Astrocyte (in vitro differentiated cells and primary cell): ENCODE measurements around the gene PTPRM. TPM values are rescaled to one million over a fixed set of nuclear protein-coding genes. Genes with fewer than 3 reads are reported as not detected.

ENCODE experiments used
- DNase-seq: peaks from one replicate; pipeline ENCODE4 v3.0.0-alpha.2; 2010; ENCODE audit warnings: low read depth
- FAIRE-seq: peaks from 2 replicates; lab custom pipeline; 2011; peaks lifted over from hg19 to GRCh38; lab: Jason Lieb, UNC
- H2AFZ ChIP-seq: 2 replicates; pipeline ENCODE4 v1.6.0; 2012; ENCODE audit warnings: low read depth, low read length, inconsistent platforms
- H3K27ac ChIP-seq: 2 replicates; pipeline ENCODE4 v1.5.1; 2011; ENCODE audit warnings: low read depth, low read length, inconsistent platforms
- H3K27me3 ChIP-seq: 2 replicates; pipeline ENCODE4 v1.6.0; 2011; ENCODE audit warnings: low read length, inconsistent platforms; ENCODE audit not compliant: insufficient read depth
- H3K36me3 ChIP-seq: 2 replicates; pipeline ENCODE4 v1.5.1; 2011; ENCODE audit warnings: low read length, inconsistent platforms; ENCODE audit not compliant: insufficient read depth
- H3K4me1 ChIP-seq: 2 replicates; pipeline ENCODE4 v1.5.1; 2011; ENCODE audit warnings: low read length, inconsistent platforms; ENCODE audit not compliant: insufficient read depth
- H3K4me2 ChIP-seq: 2 replicates; pipeline ENCODE4 v1.6.0; 2012; ENCODE audit warnings: low read length, inconsistent platforms
- H3K4me3 ChIP-seq: 2 replicates; pipeline ENCODE4 v1.5.1; 2011; ENCODE audit warnings: low read depth, mild to moderate bottlenecking, low read length, inconsistent platforms; ENCODE audit not compliant: insufficient read depth
- H3K79me2 ChIP-seq: 2 replicates; pipeline ENCODE4 v1.6.0; 2012; ENCODE audit warnings: mild to moderate bottlenecking, low read length, inconsistent platforms; ENCODE audit not compliant: insufficient read depth
- H3K9ac ChIP-seq: 2 replicates; pipeline ENCODE4 v1.6.0; 2012; ENCODE audit warnings: mild to moderate bottlenecking, low read length, inconsistent platforms
- H3K9me3 ChIP-seq: 2 replicates; pipeline ENCODE4 v1.5.1; 2012; ENCODE audit warnings: low read depth, mild to moderate bottlenecking, low read length, inconsistent platforms; ENCODE audit not compliant: insufficient read depth
- H4K20me1 ChIP-seq: 2 replicates; pipeline ENCODE4 v1.6.0; 2012; ENCODE audit warnings: low read length, inconsistent platforms; ENCODE audit not compliant: insufficient read depth
- H3K27ac Mint-ChIP-seq: one replicate; pipeline ENCODE4 v1.8.0; 2021; ENCODE audit warnings: mild to moderate bottlenecking, mixed read lengths; ENCODE audit not compliant: unreplicated experiment
- H3K27me3 Mint-ChIP-seq: one replicate; pipeline ENCODE4 v1.8.0; 2021; ENCODE audit warnings: low read depth, mixed read lengths; ENCODE audit not compliant: unreplicated experiment
- H3K36me3 Mint-ChIP-seq: one replicate; pipeline ENCODE4 v1.8.0; 2021; ENCODE audit warnings: low read depth, mixed read lengths; ENCODE audit not compliant: unreplicated experiment
- H3K4me1 Mint-ChIP-seq: one replicate; pipeline ENCODE4 v1.8.0; 2021; ENCODE audit warnings: low read depth, mixed read lengths; ENCODE audit not compliant: unreplicated experiment
- H3K4me3 Mint-ChIP-seq: one replicate; pipeline ENCODE4 v1.8.0; 2021; ENCODE audit warnings: mild to moderate bottlenecking, moderate library complexity, mixed read lengths; ENCODE audit not compliant: unreplicated experiment
- H3K9me3 Mint-ChIP-seq: one replicate; pipeline ENCODE4 v1.8.0; 2021; ENCODE audit warnings: mild to moderate bottlenecking, mixed read lengths; ENCODE audit not compliant: unreplicated experiment
- CTCF ChIP-seq: IDR thresholded peaks from 2 replicates; pipeline ENCODE4 v1.5.1; 2011; ENCODE audit warnings: low read depth, mild to moderate bottlenecking, inconsistent platforms, low read length, moderate library complexity; ENCODE audit not compliant: insufficient read depth
- EZH2 ChIP-seq: IDR thresholded peaks from 2 replicates; pipeline ENCODE4 v1.6.1; 2012; ENCODE audit warnings: mild to moderate bottlenecking, low read length, inconsistent platforms; ENCODE audit not compliant: insufficient read depth
- total RNA-seq: library from RNA; stranded (reverse); gene quantifications from 2 replicates; pipeline ENCODE4 v1.2.1, GENCODE V29; 2021

Gene PTPRM
- total RNA-seq, 1 donor from 2014 or later = 59.6 TPM

DNA sequence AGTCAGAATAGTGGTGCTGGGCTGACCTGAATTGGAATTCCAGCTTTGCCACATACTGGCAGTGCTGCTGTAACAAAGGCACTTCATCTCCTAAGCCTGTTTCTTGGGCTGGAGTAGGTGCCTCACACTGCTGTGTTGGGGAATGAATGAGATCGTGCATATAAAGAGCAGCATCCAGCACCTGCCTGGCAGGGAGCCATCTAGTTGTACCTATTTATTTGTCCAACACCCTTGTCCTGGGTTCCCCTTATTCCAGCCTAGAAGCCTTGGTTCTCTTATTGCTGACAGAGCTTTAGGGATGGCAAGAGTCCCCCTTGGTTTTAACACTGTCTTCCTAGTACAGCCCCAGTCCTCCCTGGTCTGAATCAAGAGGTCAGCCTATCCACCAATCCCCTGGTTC is 766.8 kb downstream of the PTPRM start:
- no peak overlapping the region for H2AFZ ChIP-seq

DNA sequence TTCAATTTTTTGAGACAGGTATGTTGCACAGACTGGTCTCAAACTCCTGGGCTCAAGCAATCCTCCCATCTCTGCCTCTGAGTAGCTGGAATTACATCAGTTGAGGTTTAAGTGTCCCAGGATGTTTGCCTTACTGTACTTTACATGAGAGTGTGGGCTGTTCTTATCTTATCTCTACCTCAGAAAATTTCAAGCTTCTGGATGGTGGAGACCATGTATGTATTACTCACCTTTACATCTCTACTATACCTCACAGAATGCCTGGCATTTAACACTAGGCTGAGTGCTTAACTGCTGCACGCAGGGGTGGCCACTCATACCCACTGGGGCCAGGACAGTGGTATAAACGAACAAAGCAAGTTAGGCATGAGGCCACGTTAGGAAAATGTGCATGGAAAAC is 770.1 kb downstream of the PTPRM start:
- H3K4me3 ChIP-seq = no peak overlapping the region
- no peak overlapping the region for H3K27ac Mint-ChIP-seq
- no peaks in the 10 kb centered on the region for H3K79me2 ChIP-seq
- no peaks in the 10 kb centered on the region for H3K36me3 ChIP-seq
- peak; percentile 43 for DNase-seq
- no peak overlapping the region for H3K9ac ChIP-seq
- no peak overlapping the region for H3K4me2 ChIP-seq
- no peaks in the 10 kb centered on the region for H4K20me1 ChIP-seq
- FAIRE-seq = no peak
- no peaks in the 10 kb centered on the region for H3K27me3 Mint-ChIP-seq
- no peaks in the 10 kb centered on the region for H3K9me3 ChIP-seq
- TF ChIP-seq CTCF = no peak
- TF ChIP-seq EZH2 = no peak
- H2AFZ ChIP-seq = no peak overlapping the region
- no peaks in the 10 kb centered on the region for H3K36me3 Mint-ChIP-seq
- no peaks in the 10 kb centered on the region for H3K27me3 ChIP-seq
- peaks cover 4% of the 10 kb centered on the region for H3K9me3 Mint-ChIP-seq
- peaks cover 11% of the 10 kb centered on the region for H3K4me1 ChIP-seq
- peaks cover 7% of the 10 kb centered on the region for H3K4me1 Mint-ChIP-seq
- H3K4me3 Mint-ChIP-seq = no peak overlapping the region
- no peak overlapping the region for H3K27ac ChIP-seq

More for the DNA sequence above, 766.8 kb downstream of the PTPRM start:
- Histone ChIP-seq H4K20me1 (no peaks in the 10 kb centered on the region), H3K4me1 (no peaks in the 10 kb centered on the region), H3K36me3 (no peaks in the 10 kb centered on the region), H3K79me2 (no peaks in the 10 kb centered on the region), H3K4me2 (no peak overlapping the region), H3K27ac (no peak overlapping the region), H3K4me3 (no peak overlapping the region), H3K9me3 (no peaks in the 10 kb centered on the region), H3K9ac (no peak overlapping the region), H3K27me3 (no peaks in the 10 kb centered on the region)
- Mint-ChIP-seq H3K36me3 (no peaks in the 10 kb centered on the region), H3K9me3 (no peaks in the 10 kb centered on the region), H3K4me3 (no peak overlapping the region), H3K4me1 (peaks cover under 1% of the 10 kb centered on the region), H3K27ac (no peak overlapping the region), H3K27me3 (no peaks in the 10 kb centered on the region)
- FAIRE-seq (no peak), DNase-seq (no peak)
- TF ChIP-seq EZH2 (no peak), CTCF (no peak)

- peaks cover 7% of the 10 kb centered on the region for H3K4me1 Mint-ChIP-seq
- FAIRE-seq (no peak), DNase-seq (no peak)
- Histone ChIP-seq H3K4me1 (peaks cover 12% of the 10 kb centered on the region), H4K20me1 (no peaks in the 10 kb centered on the region), H3K27ac (no peak overlapping the region), H3K4me2 (no peak overlapping the region), H3K9ac (no peak overlapping the region), H3K27me3 (no peaks in the 10 kb centered on the region), H3K4me3 (no peak overlapping the region), H3K36me3 (no peaks in the 10 kb centered on the region), H2AFZ (no peak overlapping the region), H3K9me3 (no peaks in the 10 kb centered on the region), H3K79me2 (no peaks in the 10 kb centered on the region)
- TF ChIP-seq CTCF (no peak), EZH2 (no peak)
- H3K27ac Mint-ChIP-seq = no peak overlapping the region
- H3K9me3 Mint-ChIP-seq = peaks cover 4% of the 10 kb centered on the region
- H3K4me3 Mint-ChIP-seq = no peak overlapping the region
- H3K27me3 Mint-ChIP-seq = no peaks in the 10 kb centered on the region
- no peaks in the 10 kb centered on the region for H3K36me3 Mint-ChIP-seq
Measured at GRCh38 chr18:8339210-8339609, 772.1 kb downstream of the PTPRM start.
